HG02943 (cell line): Measurements from ENCODE around the gene TSGA10IP.

Experiments used
- ATAC-seq: cut with Tn5 transposase; IDR thresholded peaks from one replicate; pipeline ENCODE4 v1.9.1; 2021; ENCODE audit warnings: mild to moderate bottlenecking, low read depth, moderate library complexity; ENCODE audit not compliant: unreplicated experiment

Gene TSGA10IP

DNA sequence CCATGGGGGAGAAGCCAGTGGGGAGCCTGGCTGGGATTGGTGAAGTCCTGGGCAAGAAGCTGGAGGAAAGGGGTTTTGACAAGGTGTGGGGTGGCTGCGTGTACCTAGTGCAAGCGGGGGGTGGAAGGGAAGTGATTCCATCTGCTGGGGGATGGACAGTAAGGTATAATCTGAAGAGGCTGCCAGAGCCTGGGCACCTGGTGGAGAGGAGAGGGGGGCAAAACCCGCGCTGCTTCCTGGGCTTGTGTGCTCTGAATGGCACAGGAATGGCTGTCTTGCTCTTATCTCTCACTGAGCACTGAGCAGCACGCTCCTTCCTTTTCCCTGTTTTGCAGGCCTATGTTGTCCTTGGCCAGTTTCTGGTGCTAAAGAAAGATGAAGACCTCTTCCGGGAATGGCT lies 58.0 kb downstream of the TSGA10IP start:
- no peak for ATAC-seq

GRCh38 chr11:66004186-66004585 lies 58.9 kb downstream of the TSGA10IP start:
- ATAC-seq = no peak

- ATAC-seq = no peak
Observed at GRCh38 chr11:66006134-66006890, 61.0 kb downstream of the TSGA10IP start.

GRCh38 chr11:66006891-66007176 lies 61.6 kb downstream of the TSGA10IP start:
- no peak for ATAC-seq

- ATAC-seq = no peak
Observed at GRCh38 chr11:66007201-66007634, 61.9 kb downstream of the TSGA10IP start.

- ATAC-seq = no peak
Observed at GRCh38 chr11:66008095-66008467, 62.8 kb downstream of the TSGA10IP start.

- ATAC-seq = no peak
Observed at GRCh38 chr11:66008468-66009101, 63.3 kb downstream of the TSGA10IP start.
